SU-DHL-6 (cell line): ENCODE data around the gene BAIAP2L1.

ENCODE experiments used
- H2AFZ ChIP-seq: fragments of 200-600 bp; sonication (generic); 2 replicates; pipeline ENCODE4 v1.6.1; 2014; ENCODE audit warnings: low read depth, mild to moderate bottlenecking, moderate library complexity, mixed read lengths, antibody characterized with exemption, low read length; ENCODE audit not compliant: severe bottlenecking
- H3F3A ChIP-seq: fragments of 200-600 bp; shearing (Covaris generic); 2 replicates; pipeline ENCODE4 v1.6.0; 2016; ENCODE audit warnings: antibody characterized with exemption, mild to moderate bottlenecking; ENCODE audit not compliant: insufficient read depth
- H3K27ac ChIP-seq: fragments of 200-600 bp; sonication (generic); 2 replicates; pipeline ENCODE4 v1.5.1; 2016; ENCODE audit warnings: low read depth, mild to moderate bottlenecking, low read length, moderate library complexity, mixed read lengths
- H3K27me3 ChIP-seq: fragments of 200-600 bp; sonication (generic), shearing (Covaris generic); 2 replicates; pipeline ENCODE4 v1.6.0; 2014; ENCODE audit warnings: mild to moderate bottlenecking, low read length
- H3K36me3 ChIP-seq: fragments of 200-600 bp; sonication (generic); 2 replicates; pipeline ENCODE4 v1.6.1; 2014; ENCODE audit warnings: mild to moderate bottlenecking, low read length, mixed read lengths
- H3K4me2 ChIP-seq: fragments of 300-600, 200-600 bp; shearing (Covaris generic), sonication (generic); 2 replicates; pipeline ENCODE4 v1.6.0; 2014; ENCODE audit warnings: low read length, low read depth, mild to moderate bottlenecking; ENCODE audit not compliant: poor library complexity, severe bottlenecking
- H3K4me3 ChIP-seq: fragments of 200-600 bp; sonication (generic); 2 replicates; pipeline ENCODE4 v1.5.1; 2014; ENCODE audit warnings: antibody characterized with exemption, low read length, mild to moderate bottlenecking, mixed read lengths; ENCODE audit not compliant: insufficient read depth, poor library complexity, severe bottlenecking
- H3K79me2 ChIP-seq: fragments of 200-600 bp; sonication (generic); 2 replicates; pipeline ENCODE4 v1.6.1; 2014; ENCODE audit warnings: mild to moderate bottlenecking, low read length, moderate library complexity; ENCODE audit not compliant: insufficient read depth
- H3K9ac ChIP-seq: fragments of 200-600 bp; sonication (generic); 2 replicates; pipeline ENCODE4 v1.7.0; 2014; ENCODE audit warnings: mild to moderate bottlenecking, low read length
- H3K9me2 ChIP-seq: fragments of 200-600 bp; sonication (generic); replicated peaks from 2 replicates; pipeline ENCODE4 v1.6.1; 2014; ENCODE audit warnings: low read length; ENCODE audit not compliant: insufficient read depth
- H3K9me3 ChIP-seq: fragments of 200-600 bp; sonication (generic); 2 replicates; pipeline ENCODE4 v1.6.1; 2014; ENCODE audit warnings: low read length, mixed read lengths; ENCODE audit not compliant: insufficient read depth
- H4K20me1 ChIP-seq: fragments of 200-600 bp; sonication (generic); 2 replicates; pipeline ENCODE4 v1.6.1; 2014; ENCODE audit warnings: low read depth, mild to moderate bottlenecking, antibody characterized with exemption, low read length, moderate library complexity, mixed read lengths
- EZH2phosphoT487 ChIP-seq: fragments of 200-600 bp; sonication (generic), shearing (Covaris generic); conservative IDR thresholded peaks from 2 replicates; pipeline ENCODE4 v1.6.1; 2018; ENCODE audit warnings: mild to moderate bottlenecking, antibody characterized with exemption, low read length, moderate library complexity, mixed read lengths
- TF ChIP-seq, protein P1 (sequence below): fragments of 200-600 bp; sonication (generic); IDR thresholded peaks from one replicate; pipeline ENCODE4 v1.5.1; 2017; ENCODE audit warnings: antibody characterized with exemption, mild to moderate bottlenecking, low read length, moderate library complexity; ENCODE audit not compliant: insufficient read depth, poor library complexity, severe bottlenecking

BAIAP2L1 gene

DNA sequence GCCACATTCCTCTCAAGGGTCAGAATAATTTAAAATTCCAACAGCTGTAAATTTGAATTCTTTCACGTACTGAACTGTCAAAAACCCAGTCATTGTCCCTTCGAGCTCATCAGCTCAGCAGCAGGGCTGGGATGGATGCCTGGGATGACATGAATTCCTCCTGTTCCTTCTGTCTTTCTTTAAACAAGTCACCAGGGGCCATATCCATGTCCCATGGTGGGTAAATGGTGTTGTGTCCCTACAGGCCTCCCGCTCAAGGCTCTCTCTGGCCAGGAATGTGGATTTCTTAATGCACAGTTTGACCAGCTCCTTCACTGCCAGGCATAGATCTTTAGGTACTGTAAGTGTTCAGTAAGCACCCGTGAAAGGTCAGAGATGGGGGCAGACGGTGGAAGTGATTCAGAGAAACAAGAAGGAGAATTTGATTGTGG is 135.0 kb downstream of the BAIAP2L1 start:
- H3K36me3 ChIP-seq, result no peaks in the 10 kb centered on the region
- no peak overlapping the region for H3K4me2 ChIP-seq
- H3K9me2 ChIP-seq, result no peaks in the 10 kb centered on the region
- H2AFZ ChIP-seq, result no peak overlapping the region
- no peak overlapping the region for H3K9ac ChIP-seq
- H3K27me3 ChIP-seq, result no peaks in the 10 kb centered on the region
- no peaks in the 10 kb centered on the region for H3F3A ChIP-seq
- TF ChIP-seq EZH2phosphoT487, result no peak
- TF ChIP-seq, protein P1, sequence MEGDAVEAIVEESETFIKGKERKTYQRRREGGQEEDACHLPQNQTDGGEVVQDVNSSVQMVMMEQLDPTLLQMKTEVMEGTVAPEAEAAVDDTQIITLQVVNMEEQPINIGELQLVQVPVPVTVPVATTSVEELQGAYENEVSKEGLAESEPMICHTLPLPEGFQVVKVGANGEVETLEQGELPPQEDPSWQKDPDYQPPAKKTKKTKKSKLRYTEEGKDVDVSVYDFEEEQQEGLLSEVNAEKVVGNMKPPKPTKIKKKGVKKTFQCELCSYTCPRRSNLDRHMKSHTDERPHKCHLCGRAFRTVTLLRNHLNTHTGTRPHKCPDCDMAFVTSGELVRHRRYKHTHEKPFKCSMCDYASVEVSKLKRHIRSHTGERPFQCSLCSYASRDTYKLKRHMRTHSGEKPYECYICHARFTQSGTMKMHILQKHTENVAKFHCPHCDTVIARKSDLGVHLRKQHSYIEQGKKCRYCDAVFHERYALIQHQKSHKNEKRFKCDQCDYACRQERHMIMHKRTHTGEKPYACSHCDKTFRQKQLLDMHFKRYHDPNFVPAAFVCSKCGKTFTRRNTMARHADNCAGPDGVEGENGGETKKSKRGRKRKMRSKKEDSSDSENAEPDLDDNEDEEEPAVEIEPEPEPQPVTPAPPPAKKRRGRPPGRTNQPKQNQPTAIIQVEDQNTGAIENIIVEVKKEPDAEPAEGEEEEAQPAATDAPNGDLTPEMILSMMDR, result no peak
- H3K27ac ChIP-seq, result no peak overlapping the region
- H4K20me1 ChIP-seq, result no peaks in the 10 kb centered on the region
- no peaks in the 10 kb centered on the region for H3K79me2 ChIP-seq
- H3K9me3 ChIP-seq, result peaks cover 5% of the 10 kb centered on the region; the same call in 1 of the 2 replicates
- no peak overlapping the region for H3K4me3 ChIP-seq

DNA sequence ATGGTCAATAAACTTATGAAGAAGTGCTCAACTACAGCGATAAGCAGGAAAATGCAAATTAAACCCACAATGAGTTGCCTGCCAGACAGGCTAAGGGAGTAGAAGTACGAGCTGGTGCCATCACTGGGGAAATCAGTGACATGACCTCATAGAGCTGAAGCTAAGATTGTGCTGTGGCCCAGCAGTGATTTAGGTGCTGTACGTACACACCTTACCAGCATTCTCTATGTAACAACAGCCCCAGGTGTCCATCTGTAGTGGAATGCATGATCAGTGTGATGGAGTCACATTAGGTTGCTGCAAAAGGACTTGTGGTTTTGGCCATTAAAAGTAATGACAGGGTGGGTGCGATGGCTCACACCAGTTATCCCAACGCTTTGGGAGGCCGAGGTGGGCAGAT is 143.2 kb downstream of the BAIAP2L1 start:
- Histone ChIP-seq H2AFZ (no peak overlapping the region), H3K4me2 (no peak overlapping the region), H3K79me2 (peaks cover 3% of the 10 kb centered on the region), H3K27me3 (no peaks in the 10 kb centered on the region), H3K9ac (no peak overlapping the region), H3K4me3 (no peak overlapping the region), H3K9me3 (peaks cover 5% of the 10 kb centered on the region; the same call in 1 of the 2 replicates), H3F3A (no peaks in the 10 kb centered on the region), H3K27ac (no peak overlapping the region), H3K9me2 (no peaks in the 10 kb centered on the region), H3K36me3 (no peaks in the 10 kb centered on the region), H4K20me1 (no peaks in the 10 kb centered on the region)
- TF ChIP-seq, protein P1, result no peak
- TF ChIP-seq EZH2phosphoT487, result no peak

DNA sequence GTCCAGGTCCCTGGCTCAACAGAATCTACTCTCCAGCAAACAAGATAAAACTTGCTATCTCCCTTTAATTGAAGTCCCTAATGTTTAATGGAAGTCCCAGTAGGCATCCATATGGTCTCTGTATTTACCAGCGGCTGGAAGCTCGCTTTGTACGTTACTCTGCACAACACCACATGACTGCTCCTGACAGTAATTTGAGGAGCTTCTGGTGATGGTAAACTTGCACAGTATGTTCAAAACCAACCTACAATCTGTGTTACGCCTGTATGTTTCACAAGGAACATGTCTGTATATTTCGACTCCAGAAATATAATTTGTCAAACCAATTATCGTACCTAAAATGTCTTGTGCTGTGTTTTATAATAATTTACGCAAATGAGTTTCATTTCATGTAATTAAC is 144.5 kb downstream of the BAIAP2L1 start:
- Histone ChIP-seq H3K9me2 (no peaks in the 10 kb centered on the region), H3K79me2 (peaks cover 8% of the 10 kb centered on the region), H3K9ac (no peak overlapping the region), H2AFZ (no peak overlapping the region), H3F3A (peaks cover 1% of the 10 kb centered on the region; the same call in 1 of the 2 replicates), H3K36me3 (no peaks in the 10 kb centered on the region), H3K4me3 (no peak overlapping the region), H3K4me2 (no peak overlapping the region), H3K9me3 (peaks cover 4% of the 10 kb centered on the region; the same call in 1 of the 2 replicates), H4K20me1 (no peaks in the 10 kb centered on the region), H3K27me3 (no peaks in the 10 kb centered on the region), H3K27ac (no peak overlapping the region)
- TF ChIP-seq EZH2phosphoT487, result no peak
- TF ChIP-seq, protein P1, result no peak
